Central memory CD4-positive, alpha-beta T cell (primary cell): Measurements from ENCODE around the gene PTPRT.
"Not testable (repeated sequence)": the region's sequence is repeated elsewhere in the genome, so short reads cannot be mapped to it uniquely, and the experiment has no call there.

Source experiments
- DNase-seq: peaks from one replicate; pipeline ENCODE4 v3.0.0; 2022

The PTPRT gene

DNA sequence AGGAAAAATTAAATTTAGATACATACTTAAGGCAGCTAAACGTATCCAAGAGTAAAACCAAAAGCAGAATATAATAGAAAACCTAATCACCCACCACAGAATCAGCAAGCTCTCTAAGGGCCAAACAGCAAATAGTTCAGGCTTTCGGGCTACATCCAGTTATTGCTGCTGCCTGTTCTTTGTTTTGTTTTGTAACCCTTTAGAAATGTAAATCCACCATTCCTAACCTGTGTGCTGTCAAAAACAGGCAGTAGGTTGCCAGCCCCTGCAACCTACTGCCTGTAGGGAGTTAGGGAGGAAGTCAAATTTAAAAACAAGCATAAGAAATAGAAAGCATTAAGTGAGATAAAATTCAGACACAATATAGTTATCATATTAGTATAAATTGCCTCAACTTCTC is 225.9 kb downstream of the PTPRT start:
- DNase-seq: no peak

DNA sequence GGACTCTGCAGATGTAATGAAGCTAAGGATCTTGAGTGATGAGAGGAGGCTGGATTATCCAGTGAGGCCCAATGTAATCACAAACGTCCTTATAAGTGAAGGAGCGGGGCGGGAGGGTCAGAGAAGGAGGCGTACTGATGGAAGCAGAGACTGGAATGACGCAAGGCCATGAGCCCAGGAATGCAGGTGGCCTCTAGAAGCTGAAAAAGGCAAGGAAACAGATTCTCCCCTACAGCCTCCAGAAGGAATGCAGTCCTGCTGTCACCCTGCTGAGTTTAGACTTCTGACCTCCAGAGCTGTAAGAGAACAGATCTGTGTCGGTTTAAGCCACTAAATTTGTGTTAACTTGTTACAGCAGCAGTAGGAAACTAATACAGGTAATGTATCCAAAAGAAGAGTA is 227.9 kb downstream of the PTPRT start:
- DNase-seq: no peak

DNA sequence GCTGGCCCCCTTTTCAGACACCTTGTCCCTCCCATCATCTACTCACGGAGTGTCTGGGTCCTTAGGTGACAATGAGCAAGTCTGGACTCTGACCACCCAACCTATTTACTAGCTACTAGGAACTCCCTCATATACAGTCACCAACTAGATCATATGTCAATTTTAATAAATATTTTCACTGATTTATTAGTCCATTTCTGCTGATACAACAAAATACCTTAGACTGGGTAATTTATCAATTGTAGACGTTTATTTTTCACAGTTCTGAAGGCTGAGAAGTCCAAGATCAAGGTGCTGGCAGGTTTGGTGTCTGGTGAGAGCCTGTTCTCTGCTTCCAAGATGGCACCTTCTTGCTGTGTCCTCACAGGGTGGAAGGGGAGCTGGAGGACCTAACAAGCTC is 229.7 kb downstream of the PTPRT start:
- no peak for DNase-seq

DNA sequence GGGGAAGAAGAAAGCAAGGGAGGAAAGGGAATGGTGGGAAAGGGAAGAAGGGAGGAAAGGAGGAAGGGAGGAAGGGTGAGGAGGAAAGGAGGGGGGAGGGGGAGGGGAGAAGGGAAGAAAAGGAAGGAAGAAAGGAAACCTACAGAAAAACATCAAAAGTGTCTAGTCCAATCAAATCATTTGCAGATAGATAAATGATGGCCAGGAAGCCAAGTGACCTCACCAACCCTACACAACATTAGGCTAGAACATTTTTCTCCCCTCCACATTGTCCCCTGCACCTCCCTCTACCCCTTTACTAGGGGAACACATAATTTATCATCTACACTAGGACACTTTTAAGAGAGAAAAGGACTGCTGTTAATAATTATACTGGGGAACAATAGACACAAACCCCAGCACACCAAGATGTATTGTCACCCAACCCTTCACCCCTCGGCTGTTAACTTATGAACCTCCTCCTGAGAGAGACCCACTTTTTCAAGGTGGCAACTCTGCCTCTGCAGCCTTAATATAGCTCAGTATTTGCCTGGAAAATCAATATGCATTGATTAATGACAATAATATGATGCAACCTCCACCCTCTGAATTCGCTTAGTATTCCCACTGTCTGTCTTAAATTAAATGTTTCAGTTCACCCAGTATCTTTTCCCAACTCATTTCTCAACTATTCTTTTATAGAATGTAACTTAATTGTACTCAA is 231.2 kb downstream of the PTPRT start:
- DNase-seq: no peak

DNA sequence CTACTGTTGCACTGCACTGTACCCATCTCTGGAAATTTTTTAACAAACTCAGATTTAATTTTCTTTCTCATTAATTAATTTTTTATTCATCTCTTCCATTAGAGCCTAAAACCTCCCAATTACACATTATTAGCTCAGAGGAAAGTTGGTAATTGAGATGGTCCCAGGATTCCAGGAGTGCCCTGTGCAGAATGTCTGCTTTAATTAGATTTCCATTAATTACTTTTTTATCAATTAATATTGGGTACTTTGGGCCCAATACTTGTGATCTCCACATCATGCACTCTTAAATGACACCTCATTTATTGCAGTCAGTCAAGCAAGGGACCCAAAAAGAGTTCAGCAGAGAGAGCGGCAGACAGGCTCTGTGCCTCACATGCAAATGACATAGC is 232.0 kb downstream of the PTPRT start:
- DNase-seq: no peak

DNA sequence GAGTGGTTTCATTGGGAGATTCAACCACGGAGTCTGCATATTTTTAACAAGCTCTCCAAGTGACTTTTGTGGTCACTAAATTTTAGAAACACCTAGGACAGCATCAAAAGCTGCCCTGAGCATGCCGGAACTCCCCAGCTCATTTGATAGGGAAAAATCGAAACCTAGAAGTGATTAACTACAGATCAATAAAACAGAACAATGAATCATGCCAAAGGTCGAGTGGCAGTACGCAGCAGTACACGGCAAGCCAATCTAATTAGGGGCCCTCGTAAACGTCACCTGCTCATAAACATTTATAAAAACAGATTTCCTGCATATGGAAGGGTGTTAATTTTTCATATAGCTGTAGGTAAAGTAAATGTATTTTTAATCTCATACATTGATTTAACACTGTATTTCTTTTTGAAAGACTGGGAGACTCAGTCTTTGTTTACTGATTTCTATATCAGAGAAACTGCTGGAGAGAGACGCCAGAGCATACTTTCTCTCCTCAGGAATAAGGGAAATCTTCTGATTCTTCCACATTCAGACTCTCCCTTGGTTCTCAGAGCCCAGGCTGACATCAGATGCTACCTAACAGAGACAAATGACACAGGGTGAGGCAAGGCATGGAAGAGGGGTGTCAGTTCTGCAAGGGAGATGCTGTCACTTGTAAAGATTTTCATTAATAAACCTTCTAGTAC is 232.5 kb downstream of the PTPRT start:
- no peak for DNase-seq

DNA sequence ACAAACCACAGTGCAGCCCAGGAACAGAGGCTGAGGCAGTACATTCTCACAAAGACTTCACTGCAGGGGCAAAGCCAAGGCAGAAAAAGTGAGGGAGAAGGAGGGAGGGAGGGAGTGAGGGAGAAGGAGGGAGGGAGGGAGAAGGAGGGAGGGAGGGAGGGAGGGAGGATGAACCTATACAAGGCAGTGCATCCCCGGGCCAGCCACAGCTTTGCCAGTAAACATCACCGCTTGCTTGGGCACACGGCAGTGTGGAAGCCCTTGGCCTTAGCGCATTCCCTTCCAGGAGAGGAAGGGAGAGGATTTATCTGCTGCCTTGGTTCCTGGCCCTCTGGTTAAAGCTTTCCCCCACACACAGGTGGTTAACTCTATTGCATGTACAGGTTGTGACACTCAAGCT is 234.0 kb downstream of the PTPRT start:
- no peak for DNase-seq

DNA sequence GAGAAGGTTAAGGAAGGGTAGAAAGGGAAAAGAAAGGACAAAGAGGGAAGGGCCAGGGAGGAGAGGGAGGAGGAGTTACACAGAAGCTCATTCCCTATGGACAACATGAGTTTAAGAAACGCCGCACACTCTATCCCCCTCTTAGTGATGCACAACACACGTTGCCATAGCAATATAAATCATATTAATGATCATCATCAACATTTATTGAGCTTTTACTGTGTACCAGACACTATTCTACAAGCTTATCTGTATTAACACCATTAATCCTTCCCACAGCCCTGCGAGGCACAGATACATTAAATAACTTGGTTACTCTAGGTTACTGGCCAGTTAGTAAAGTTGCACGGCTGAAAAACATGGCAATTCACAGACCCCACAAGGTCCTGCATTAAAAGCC is 234.8 kb downstream of the PTPRT start:
- DNase-seq: no peak

DNA sequence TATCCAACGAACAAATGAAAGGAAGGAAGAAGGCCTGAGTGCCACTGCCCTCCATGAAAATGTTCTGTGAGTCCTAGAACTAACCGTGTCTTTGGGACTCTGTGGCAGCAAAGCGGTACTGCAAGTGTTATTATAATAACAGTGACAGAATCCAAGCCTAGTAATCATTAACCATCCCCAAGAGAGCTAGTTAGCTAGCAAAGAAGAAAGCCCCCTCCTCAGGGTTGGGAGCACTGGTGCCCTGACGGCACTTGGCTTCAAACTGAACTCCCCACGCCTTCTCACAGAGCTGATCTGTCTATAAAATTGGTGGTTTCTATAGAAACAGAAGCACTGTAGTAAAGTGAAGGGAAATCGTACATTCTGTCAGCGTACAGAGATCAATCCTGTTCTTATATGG is 239.8 kb downstream of the PTPRT start:
- DNase-seq: no peak

DNA sequence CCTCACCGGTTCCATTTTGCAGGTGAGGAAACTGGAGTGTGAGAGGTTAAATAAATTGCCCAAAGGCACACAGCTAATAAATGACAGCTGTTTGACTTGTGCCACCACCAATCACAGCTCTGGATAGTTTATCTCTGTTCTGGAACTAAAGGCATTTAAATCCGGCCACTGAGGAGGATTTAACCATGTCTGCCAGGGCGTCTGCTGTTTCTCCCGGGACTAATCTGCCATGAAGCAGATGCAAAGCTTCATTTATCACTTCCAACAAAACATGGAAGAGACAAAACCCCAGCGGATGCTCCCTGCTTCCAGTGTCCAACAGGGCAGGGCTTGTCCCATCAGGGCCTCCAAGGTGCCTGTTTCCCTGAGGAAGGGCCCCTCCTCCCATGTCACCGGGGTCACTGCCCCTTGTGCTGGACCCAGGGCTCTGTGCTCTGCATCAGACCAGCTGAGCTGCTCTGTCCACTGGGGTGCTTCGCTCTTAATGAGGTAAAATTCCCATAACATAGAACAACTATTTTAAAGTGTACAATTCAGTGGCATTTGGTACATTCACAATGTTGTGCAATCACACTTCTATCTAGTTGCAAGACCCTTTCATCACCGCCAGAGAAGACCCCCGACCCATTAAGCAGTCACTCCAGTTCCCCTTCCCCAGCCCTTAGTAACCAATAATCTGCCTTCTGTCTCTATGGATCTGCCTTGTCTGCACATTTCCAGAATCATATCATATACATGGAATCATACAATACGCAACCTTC is 244.3 kb downstream of the PTPRT start:
- no peak for DNase-seq

DNA sequence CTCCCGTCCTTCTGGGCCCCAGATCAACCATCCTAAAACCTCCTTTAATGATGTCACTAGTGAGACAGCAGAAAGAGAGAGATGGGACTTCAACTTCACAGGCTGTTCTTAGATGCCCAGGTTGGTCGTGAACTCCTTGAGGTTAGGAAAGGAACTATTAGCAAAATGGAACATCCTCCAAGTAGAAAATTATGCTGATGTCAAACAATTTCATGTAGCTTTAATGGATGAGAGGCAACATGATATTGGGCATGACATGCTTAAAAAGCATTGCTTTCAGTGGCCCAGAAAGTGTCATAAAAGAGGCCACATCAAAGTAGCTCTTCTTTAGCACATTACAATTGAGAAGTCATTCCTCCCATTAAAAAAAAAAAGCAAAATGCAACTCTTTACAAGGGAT is 248.1 kb downstream of the PTPRT start:
- no peak for DNase-seq

DNA sequence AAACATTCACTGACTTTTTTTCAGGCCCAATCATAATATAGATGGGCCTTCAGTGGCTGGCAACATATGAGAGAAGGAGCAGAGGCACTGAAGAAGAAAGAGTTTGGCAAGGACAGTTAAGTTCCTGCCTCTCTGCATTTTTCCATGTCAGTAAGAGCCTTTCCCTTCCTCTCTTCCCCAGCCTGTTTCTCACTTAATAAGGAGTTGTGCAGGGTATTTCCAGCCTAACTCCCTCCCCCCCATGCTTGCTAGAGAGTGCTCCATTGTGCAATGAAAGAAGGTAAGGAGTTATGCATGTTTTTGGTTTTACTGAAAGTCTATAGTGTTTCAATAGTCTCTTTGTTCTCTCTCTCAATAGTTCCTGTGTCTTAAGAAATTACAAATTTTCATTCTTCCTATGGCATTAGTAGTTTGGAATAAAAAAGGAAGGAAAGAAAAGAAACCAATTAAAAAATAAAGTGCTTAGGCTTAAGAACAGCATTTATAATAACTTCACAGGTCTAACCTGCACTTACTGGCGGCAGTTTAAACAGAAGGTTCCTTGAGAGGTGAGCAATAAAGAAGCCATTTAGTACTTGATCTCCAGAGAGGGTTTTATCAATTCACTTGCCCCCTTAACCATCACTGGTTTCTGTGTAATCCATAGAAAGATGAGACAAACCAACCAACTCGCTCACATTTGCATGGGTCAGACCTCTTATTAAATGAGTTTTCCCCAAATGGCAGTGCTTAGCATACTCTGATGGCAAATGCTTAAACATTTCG is 251.1 kb downstream of the PTPRT start:
- DNase-seq: no peak

DNA sequence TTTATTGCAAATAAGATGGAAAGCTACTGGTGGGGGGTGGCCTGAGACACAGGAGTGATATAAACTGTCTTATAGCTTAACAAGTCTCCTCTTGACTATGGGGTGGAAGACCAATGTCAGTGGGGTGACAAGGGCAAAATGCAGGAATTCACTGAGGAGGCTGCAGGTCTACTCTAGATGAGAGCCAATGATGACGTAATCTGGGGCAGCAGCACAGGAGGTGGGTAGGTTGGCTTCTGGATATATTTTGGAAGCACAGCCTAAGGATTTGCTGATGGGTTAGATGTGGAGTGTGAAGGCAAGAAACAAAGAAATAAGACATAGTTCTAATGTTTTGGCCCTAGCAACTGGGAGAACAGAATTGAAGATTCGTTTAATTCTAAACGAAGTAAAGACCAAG is 253.2 kb downstream of the PTPRT start:
- no peak for DNase-seq

DNA sequence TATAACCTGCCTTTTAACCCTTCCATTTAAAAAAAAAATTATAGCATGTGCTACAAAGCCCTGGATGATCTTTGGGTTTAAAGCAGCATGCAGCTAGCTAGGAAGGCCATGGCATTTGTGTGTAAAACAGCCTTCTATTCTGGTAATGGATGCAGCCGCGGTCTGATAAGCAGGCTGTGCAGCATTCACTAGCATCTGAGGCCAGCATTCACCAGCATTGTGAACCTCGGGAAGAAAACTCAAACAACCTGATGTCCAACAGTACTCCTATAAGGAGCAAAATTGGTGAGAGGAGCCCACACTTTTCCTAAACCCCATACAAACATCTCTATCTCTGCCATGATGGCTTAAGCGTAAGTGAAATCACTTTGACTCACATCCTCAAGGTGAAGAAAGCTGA is 265.5 kb downstream of the PTPRT start:
- DNase-seq: no peak

DNA sequence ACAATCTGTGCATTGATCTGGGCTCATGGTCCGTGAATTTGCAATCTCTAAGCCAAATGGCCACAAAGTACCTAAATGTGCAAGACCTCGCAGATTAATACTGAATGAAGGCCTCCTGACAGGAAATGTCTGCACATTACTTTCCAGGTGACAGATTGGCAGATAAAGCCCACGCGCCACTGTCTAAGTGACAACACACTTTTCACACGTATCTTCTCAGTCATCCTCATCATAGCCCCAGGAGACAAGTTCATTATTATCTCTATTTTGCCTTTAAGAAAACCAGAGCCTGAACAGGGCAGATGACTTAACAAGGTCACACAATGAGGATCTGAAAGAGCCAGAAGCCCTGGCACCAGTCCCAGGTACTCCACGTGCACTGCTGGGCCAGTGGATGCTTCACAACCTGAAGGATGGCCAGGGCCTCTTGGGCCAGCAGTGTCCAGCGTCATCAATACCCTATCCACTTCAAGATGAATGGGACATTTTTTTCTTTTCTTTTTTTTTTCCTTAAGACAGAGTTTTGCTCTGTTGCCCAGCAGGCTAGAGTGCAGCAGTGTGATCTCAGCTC is 266.3 kb downstream of the PTPRT start:
- DNase-seq: no peak

DNA sequence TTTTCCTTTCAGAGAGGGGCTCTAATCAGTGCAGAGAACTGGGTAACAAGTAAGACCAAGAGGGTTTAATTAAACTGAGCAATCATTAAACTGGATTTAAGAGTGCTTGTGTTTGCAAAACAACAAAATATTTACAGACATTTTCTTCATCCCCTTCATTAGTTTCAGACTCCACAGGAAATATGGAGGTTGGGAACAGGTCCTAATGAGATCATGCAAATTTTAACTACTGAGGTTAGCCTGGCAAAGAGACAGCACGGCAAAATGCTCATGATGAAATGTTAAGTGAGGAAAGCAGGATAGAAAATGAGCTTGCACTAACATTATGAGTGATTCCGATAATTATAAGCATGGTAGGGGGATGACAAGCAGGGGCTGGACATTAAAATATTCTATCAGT is 268.9 kb downstream of the PTPRT start:
- no peak for DNase-seq

DNA sequence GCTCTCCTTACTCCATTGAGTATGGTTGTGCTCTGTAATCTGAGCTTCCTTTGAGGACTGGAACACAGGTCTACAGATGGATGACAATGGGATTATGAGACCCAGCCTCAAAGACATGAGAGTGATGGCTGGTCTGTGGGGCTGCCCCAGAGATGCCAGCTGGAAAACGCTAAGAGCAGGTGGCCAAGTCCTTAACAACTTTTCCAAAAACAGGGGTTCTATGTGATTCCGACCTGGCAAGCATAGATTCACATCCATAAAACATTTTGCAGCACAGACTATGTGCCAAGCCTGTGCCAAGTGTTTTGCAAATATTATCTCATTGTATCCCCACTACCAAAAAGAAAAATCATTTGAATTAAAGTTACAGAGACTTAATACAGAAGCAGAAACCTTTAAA is 270.4 kb downstream of the PTPRT start:
- no peak for DNase-seq

DNA sequence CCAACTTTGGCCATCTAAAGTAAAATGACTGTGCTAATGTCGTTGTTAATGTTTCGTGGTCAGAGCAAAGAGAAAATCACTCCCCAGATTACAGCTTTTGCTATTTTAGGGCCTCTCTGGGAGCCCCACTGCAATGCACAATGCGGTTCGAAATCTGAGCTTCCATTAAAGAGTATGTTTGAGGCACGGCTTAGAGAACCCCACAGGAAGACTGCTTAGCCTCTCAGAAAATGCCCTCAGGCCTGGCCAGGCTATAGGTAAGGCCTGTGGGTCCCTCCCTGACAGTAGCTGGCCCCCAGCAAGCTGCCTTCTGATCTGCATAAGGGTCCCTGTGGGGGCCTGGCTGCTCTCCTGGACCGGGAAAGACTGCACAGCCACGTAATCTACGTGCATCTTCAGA is 274.6 kb downstream of the PTPRT start:
- DNase-seq: no peak

DNA sequence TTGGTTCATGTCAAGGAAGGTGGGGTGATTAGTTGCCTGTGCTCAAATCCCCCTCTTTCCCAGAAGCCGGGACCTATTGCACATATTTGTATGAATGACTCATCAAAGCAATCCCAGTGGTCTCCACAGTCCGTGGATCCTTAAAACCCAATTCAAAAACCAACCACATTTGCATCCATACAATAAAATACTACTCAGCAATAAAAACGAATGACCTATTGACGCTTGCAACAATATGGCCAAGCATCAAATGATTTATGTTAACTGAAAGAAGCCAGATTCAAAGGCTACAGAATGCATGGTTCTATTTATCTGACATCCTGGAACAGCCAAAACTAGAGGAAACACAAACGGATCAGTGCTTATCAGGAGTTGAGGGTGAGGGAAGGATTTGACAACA is 275.4 kb downstream of the PTPRT start:
- no peak for DNase-seq

DNA sequence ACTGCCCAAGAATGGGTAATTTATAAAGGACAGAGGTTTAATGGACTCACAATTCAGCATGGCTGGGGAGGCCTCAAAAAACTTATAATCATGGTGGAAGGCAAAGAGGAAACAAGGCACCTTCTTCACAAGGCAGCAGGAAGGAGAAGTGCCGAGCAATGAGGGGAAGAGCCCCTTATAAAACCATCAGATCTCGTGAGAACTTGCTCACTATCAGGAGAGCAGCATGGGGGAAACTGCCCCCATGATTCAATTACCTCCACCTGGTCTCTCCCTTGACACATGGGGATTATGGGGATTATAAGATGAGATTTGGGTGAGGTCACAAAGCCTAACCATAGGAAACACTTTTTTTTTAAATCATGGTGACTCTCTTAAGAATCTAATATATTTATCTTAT is 278.9 kb downstream of the PTPRT start:
- DNase-seq: not testable (repeated sequence)

DNA sequence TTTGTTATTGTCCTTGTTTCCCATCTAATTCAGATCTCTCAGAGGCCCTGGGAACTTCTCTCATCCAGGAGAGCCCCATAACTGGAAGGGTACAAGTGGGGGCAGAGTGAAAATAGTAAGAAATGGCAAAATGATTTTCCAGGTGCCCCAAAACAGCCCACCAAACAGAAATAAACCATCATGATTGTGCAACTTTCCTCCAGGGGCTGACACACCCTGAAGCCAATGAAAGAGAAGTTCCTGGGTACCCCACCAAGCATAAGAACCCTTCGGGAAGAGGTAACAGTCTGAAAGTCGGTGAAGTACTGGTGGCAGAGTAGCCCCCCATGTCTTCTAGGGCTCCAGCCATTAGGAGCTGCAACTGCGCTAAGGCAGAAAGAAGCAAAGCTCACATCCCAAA is 282.0 kb downstream of the PTPRT start:
- DNase-seq: no peak

DNA sequence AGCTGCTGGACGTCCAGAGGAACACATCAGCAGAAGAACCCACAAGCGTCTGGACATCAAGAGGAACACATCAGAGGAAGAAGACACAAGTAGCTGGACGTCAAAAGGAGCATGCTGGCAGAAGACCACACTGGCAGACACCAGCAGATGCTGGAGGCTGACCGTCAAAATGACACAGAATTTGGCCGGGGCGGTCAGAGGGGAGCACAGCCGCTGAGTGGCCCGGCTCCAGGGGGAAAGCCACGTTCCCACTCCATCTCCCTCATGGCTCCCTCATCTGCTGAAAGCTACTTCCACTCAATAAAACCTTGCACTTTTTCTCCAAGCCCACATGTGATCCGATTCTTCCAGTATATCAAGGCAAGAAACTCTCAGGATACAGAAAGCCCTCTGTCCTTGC is 283.6 kb downstream of the PTPRT start:
- no peak for DNase-seq

DNA sequence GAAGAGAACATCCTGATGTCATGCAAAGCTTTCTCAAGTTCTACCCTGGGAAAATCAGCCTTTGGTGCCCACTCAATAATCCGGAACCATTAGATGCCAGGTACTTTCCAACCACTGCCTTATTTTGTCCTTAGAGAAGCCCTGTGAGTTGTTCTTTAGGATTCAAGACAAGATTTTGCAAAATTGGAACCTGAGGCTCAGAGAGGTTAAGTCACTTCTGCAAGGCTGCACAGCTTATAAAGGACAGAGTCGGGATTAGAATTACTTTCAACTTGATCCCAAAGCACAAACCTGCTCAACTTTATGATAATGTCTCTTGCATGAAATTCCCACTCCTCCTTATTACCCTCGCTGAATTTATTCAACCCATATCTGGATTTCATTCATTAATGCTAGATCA is 287.2 kb downstream of the PTPRT start:
- DNase-seq: no peak
